ENCODE measurements around the gene MYLK. TPM values are rescaled to one million over a fixed set of nuclear protein-coding genes. Genes with fewer than 3 reads are reported as not detected.

The MYLK gene
- total and polyA plus RNA-seq, 4 donors, result 17.0 to 47.7 (median 31.1) TPM

- no peaks in the 10 kb centered on the region for H3K36me3 ChIP-seq (ENCODE audit: control insufficient read depth, insufficient read depth, low read length)
- no CpG with 5 or more reads among the region's 4 CpGs for WGBS (ENCODE audit: insufficient coverage)
- H3K4me3 ChIP-seq (ENCODE audit: low read depth, low read length), result no peak overlapping the region
- peaks cover 8% of the 10 kb centered on the region for H3K4me1 ChIP-seq (ENCODE audit: control insufficient read depth, insufficient read depth, low read length)
- DNase-seq (ENCODE audit: low read depth in 4 of 6, low spot score in 6 of 6), result no peak
- no peaks in the 10 kb centered on the region for H3K9me3 ChIP-seq (ENCODE audit: control insufficient read depth, insufficient read depth, low read length)
- no peak overlapping the region for H3K27ac ChIP-seq (ENCODE audit: low read depth, low read length)
- H3K27me3 ChIP-seq (ENCODE audit: control insufficient read depth, insufficient read depth, low read length), result no peaks in the 10 kb centered on the region
These were observed 101.6 kb downstream of the MYLK start for GRCh38 chr3:123782488-123782887.

GRCh38 chr3:123781571-123782275 lies 102.4 kb downstream of the MYLK start:
- Histone ChIP-seq H3K36me3 (ENCODE audit: control insufficient read depth, insufficient read depth, low read length) (no peaks in the 10 kb centered on the region), H3K27ac (ENCODE audit: low read depth, low read length) (no peak overlapping the region), H3K4me1 (ENCODE audit: control insufficient read depth, insufficient read depth, low read length) (peaks cover 10% of the 10 kb centered on the region), H3K9me3 (ENCODE audit: control insufficient read depth, insufficient read depth, low read length) (no peaks in the 10 kb centered on the region), H3K4me3 (ENCODE audit: low read depth, low read length) (no peak overlapping the region), H3K27me3 (ENCODE audit: control insufficient read depth, insufficient read depth, low read length) (no peaks in the 10 kb centered on the region)
- no peak for DNase-seq (ENCODE audit: low read depth in 4 of 6, low spot score in 6 of 6)
- WGBS (ENCODE audit: insufficient coverage), result 100% methylated on average over 1 of the region's 6 CpGs

GRCh38 chr3:123781138-123781537 lies 103.0 kb downstream of the MYLK start:
- no peaks in the 10 kb centered on the region for H3K27me3 ChIP-seq (ENCODE audit: control insufficient read depth, insufficient read depth, low read length)
- no peak for DNase-seq (ENCODE audit: low read depth in 4 of 6, low spot score in 6 of 6)
- no peak overlapping the region for H3K27ac ChIP-seq (ENCODE audit: low read depth, low read length)
- 87% methylated on average over 1 of the region's 2 CpGs for WGBS (ENCODE audit: insufficient coverage)
- H3K4me1 ChIP-seq (ENCODE audit: control insufficient read depth, insufficient read depth, low read length), result peaks cover 10% of the 10 kb centered on the region
- H3K36me3 ChIP-seq (ENCODE audit: control insufficient read depth, insufficient read depth, low read length), result no peaks in the 10 kb centered on the region
- H3K4me3 ChIP-seq (ENCODE audit: low read depth, low read length), result no peak overlapping the region
- no peaks in the 10 kb centered on the region for H3K9me3 ChIP-seq (ENCODE audit: control insufficient read depth, insufficient read depth, low read length)

- H3K4me1 ChIP-seq (ENCODE audit: control insufficient read depth, insufficient read depth, low read length), result peaks cover 10% of the 10 kb centered on the region
- H3K4me3 ChIP-seq (ENCODE audit: low read depth, low read length), result no peak overlapping the region
- H3K27ac ChIP-seq (ENCODE audit: low read depth, low read length), result no peak overlapping the region
- H3K36me3 ChIP-seq (ENCODE audit: control insufficient read depth, insufficient read depth, low read length), result no peaks in the 10 kb centered on the region
- no peaks in the 10 kb centered on the region for H3K9me3 ChIP-seq (ENCODE audit: control insufficient read depth, insufficient read depth, low read length)
- 83% methylated on average over 4 of the region's 6 CpGs for WGBS (ENCODE audit: insufficient coverage)
- no peaks in the 10 kb centered on the region for H3K27me3 ChIP-seq (ENCODE audit: control insufficient read depth, insufficient read depth, low read length)
- DNase-seq (ENCODE audit: low read depth in 4 of 6, low spot score in 6 of 6), result no peak
These were observed 103.5 kb downstream of the MYLK start for GRCh38 chr3:123780656-123781055.

- Histone ChIP-seq H3K27ac (ENCODE audit: low read depth, low read length) (no peak overlapping the region), H3K4me1 (ENCODE audit: control insufficient read depth, insufficient read depth, low read length) (peaks cover 10% of the 10 kb centered on the region), H3K27me3 (ENCODE audit: control insufficient read depth, insufficient read depth, low read length) (no peaks in the 10 kb centered on the region), H3K9me3 (ENCODE audit: control insufficient read depth, insufficient read depth, low read length) (no peaks in the 10 kb centered on the region), H3K4me3 (ENCODE audit: low read depth, low read length) (no peak overlapping the region), H3K36me3 (ENCODE audit: control insufficient read depth, insufficient read depth, low read length) (no peaks in the 10 kb centered on the region)
- DNase-seq (ENCODE audit: low read depth in 4 of 6, low spot score in 6 of 6), result no peak
- 95% methylated on average over 6 of the region's 10 CpGs for whole genome bisulfite sequencing (ENCODE audit: insufficient coverage)
These were observed 104.4 kb downstream of the MYLK start for GRCh38 chr3:123779655-123780231.

- no peaks in the 10 kb centered on the region for H3K36me3 ChIP-seq (ENCODE audit: control insufficient read depth, insufficient read depth, low read length)
- no peak overlapping the region for H3K27ac ChIP-seq (ENCODE audit: low read depth, low read length)
- peak in 1 of 6 donors; percentile 38 for DNase-seq (ENCODE audit: low read depth in 4 of 6, low spot score in 6 of 6)
- no peaks in the 10 kb centered on the region for H3K9me3 ChIP-seq (ENCODE audit: control insufficient read depth, insufficient read depth, low read length)
- no peak overlapping the region for H3K4me3 ChIP-seq (ENCODE audit: low read depth, low read length)
- 56% methylated on average over 4 of the region's 8 CpGs for WGBS (ENCODE audit: insufficient coverage)
- H3K4me1 ChIP-seq (ENCODE audit: control insufficient read depth, insufficient read depth, low read length), result peaks cover 10% of the 10 kb centered on the region
- H3K27me3 ChIP-seq (ENCODE audit: control insufficient read depth, insufficient read depth, low read length), result no peaks in the 10 kb centered on the region
These were observed 105.0 kb downstream of the MYLK start for GRCh38 chr3:123778991-123779622.

- Histone ChIP-seq H3K4me1 (ENCODE audit: control insufficient read depth, insufficient read depth, low read length) (peaks cover 13% of the 10 kb centered on the region), H3K27ac (ENCODE audit: low read depth, low read length) (no peak overlapping the region), H3K4me3 (ENCODE audit: low read depth, low read length) (no peak overlapping the region), H3K36me3 (ENCODE audit: control insufficient read depth, insufficient read depth, low read length) (no peaks in the 10 kb centered on the region), H3K27me3 (ENCODE audit: control insufficient read depth, insufficient read depth, low read length) (no peaks in the 10 kb centered on the region), H3K9me3 (ENCODE audit: control insufficient read depth, insufficient read depth, low read length) (no peaks in the 10 kb centered on the region)
- 98% methylated on average over 5 of the region's 7 CpGs for WGBS (ENCODE audit: insufficient coverage)
- DNase-seq (ENCODE audit: low read depth in 4 of 6, low spot score in 6 of 6), result no peak
These were observed 105.6 kb downstream of the MYLK start for GRCh38 chr3:123778525-123778924.

- no peaks in the 10 kb centered on the region for H3K9me3 ChIP-seq (ENCODE audit: control insufficient read depth, insufficient read depth, low read length)
- no peaks in the 10 kb centered on the region for H3K36me3 ChIP-seq (ENCODE audit: control insufficient read depth, insufficient read depth, low read length)
- H3K27ac ChIP-seq (ENCODE audit: low read depth, low read length), result no peak overlapping the region
- H3K4me1 ChIP-seq (ENCODE audit: control insufficient read depth, insufficient read depth, low read length), result peaks cover 13% of the 10 kb centered on the region
- no peak overlapping the region for H3K4me3 ChIP-seq (ENCODE audit: low read depth, low read length)
- DNase-seq (ENCODE audit: low read depth in 4 of 6, low spot score in 6 of 6), result no peak
- no peaks in the 10 kb centered on the region for H3K27me3 ChIP-seq (ENCODE audit: control insufficient read depth, insufficient read depth, low read length)
- 86% methylated on average over 2 of the region's 5 CpGs for WGBS (ENCODE audit: insufficient coverage)
These were observed 107.9 kb downstream of the MYLK start for GRCh38 chr3:123776071-123776782.

GRCh38 chr3:123774474-123774873 lies 109.7 kb downstream of the MYLK start:
- peaks cover 12% of the 10 kb centered on the region for H3K4me1 ChIP-seq (ENCODE audit: control insufficient read depth, insufficient read depth, low read length)
- H3K27me3 ChIP-seq (ENCODE audit: control insufficient read depth, insufficient read depth, low read length), result no peaks in the 10 kb centered on the region
- H3K36me3 ChIP-seq (ENCODE audit: control insufficient read depth, insufficient read depth, low read length), result no peaks in the 10 kb centered on the region
- H3K4me3 ChIP-seq (ENCODE audit: low read depth, low read length), result no peak overlapping the region
- H3K9me3 ChIP-seq (ENCODE audit: control insufficient read depth, insufficient read depth, low read length), result no peaks in the 10 kb centered on the region
- no CpG with 5 or more reads among the region's 3 CpGs for WGBS (ENCODE audit: insufficient coverage)
- no peak overlapping the region for H3K27ac ChIP-seq (ENCODE audit: low read depth, low read length)
- no peak for DNase-seq (ENCODE audit: low read depth in 4 of 6, low spot score in 6 of 6)

Data from spinal cord (tissue), 10 donors.